GM19043 (cell line): Measurements from ENCODE around the gene GGTLC1.

ENCODE experiments used
- ATAC-seq: cut with Tn5 transposase; IDR thresholded peaks from one replicate; pipeline ENCODE4 v1.9.1; 2021; ENCODE audit warnings: low read depth; ENCODE audit not compliant: unreplicated experiment

Gene GGTLC1

GRCh38 chr20:23966927-23967615 is 21.5 kb downstream of the GGTLC1 start:
- ATAC-seq, result no peak

- ATAC-seq, result no peak
Measured at GRCh38 chr20:23966298-23966697, 22.3 kb downstream of the GGTLC1 start.

- no peak for ATAC-seq
Measured at GRCh38 chr20:23963941-23964340, 24.6 kb downstream of the GGTLC1 start.

- no peak for ATAC-seq
Measured at GRCh38 chr20:23962272-23962671, 26.3 kb downstream of the GGTLC1 start.

GRCh38 chr20:23959054-23959453 is 29.5 kb downstream of the GGTLC1 start:
- ATAC-seq, result no peak

GRCh38 chr20:23955896-23956295 is 32.7 kb downstream of the GGTLC1 start:
- ATAC-seq, result no peak

- no peak for ATAC-seq
Measured at GRCh38 chr20:23954008-23954745, 34.4 kb downstream of the GGTLC1 start.

- ATAC-seq, result no peak
Measured at GRCh38 chr20:23946206-23946605, 42.4 kb downstream of the GGTLC1 start.

- no peak for ATAC-seq
Measured at GRCh38 chr20:23943304-23943703, 45.3 kb downstream of the GGTLC1 start.

- ATAC-seq, result no peak
Measured at GRCh38 chr20:23939641-23940040, 48.9 kb downstream of the GGTLC1 start.

GRCh38 chr20:23939063-23939462 is 49.5 kb downstream of the GGTLC1 start:
- ATAC-seq, result no peak

- no peak for ATAC-seq
Measured at GRCh38 chr20:23938118-23938438, 50.5 kb downstream of the GGTLC1 start.

- ATAC-seq, result peak; percentile 47
Measured at GRCh38 chr20:23937303-23938117, 51.1 kb downstream of the GGTLC1 start.
